GM19438 (cell line): ENCODE data around the gene ERICH6B.

ENCODE experiments used
- ATAC-seq: cut with Tn5 transposase; IDR thresholded peaks from one replicate; pipeline ENCODE4 v1.9.1; 2021; ENCODE audit warnings: low read depth; ENCODE audit not compliant: unreplicated experiment

Gene ERICH6B

DNA sequence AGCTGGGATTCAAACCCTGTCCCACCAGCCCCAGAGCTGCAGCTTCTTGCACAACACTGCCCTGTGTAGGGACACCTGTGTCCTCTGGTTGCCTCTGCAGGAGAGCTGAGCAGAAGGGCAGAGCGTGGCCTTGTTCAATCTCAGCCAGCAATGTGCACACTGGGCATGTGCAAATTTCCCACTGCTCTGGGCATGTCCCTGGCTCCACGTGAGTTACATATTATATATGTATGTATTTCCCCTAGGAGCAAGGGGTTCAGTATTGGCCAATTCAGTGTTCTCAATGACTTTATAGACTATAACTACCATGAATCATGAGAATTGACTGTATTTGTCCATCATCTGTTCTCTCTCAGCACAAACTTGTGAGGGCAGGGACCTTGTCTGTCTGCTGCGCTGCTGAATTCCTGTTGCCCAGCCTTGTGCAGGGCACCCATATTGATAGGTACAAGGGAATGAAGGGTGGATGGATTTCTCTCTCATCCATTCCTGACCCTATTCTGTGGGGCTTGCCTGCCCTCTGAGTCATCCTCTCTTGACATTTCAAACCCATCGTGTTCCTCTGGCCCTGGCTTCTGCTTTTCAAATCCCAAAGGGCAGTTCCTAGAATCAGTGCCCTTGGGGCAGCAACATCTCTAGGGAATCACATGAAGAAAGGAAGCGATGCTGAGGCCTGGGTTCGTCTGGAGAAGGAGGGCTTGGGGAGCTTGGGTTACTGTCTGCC is 69.7 kb downstream of the ERICH6B start:
- no peak for ATAC-seq

GRCh38 chr13:45544520-45544919 is 71.0 kb downstream of the ERICH6B start:
- no peak for ATAC-seq

GRCh38 chr13:45542878-45543277 is 72.7 kb downstream of the ERICH6B start:
- ATAC-seq = no peak

- no peak for ATAC-seq
Measured at GRCh38 chr13:45542391-45542790, 73.1 kb downstream of the ERICH6B start.

DNA sequence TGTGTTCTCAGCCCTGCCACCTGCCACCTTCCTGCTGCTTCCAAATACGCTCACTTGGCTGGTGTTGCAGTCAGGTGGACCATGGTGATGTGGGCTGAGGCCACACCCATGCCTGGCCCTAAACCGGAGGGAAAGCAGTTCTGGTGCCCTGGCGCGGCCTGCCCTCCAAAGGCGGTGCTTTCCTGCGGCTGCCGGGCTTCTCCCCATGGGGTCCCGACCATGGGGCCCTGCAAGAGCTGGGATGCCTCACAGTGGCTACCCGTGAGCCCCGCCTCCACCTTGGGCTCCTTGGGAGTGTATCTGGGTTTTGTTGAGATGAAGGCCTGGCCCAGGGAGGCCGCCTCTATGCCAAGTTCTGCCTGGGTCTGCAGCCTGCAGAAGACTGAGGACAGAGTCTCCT is 73.7 kb downstream of the ERICH6B start:
- ATAC-seq = no peak

- ATAC-seq = no peak
Measured at GRCh38 chr13:45540864-45541263, 74.7 kb downstream of the ERICH6B start.

DNA sequence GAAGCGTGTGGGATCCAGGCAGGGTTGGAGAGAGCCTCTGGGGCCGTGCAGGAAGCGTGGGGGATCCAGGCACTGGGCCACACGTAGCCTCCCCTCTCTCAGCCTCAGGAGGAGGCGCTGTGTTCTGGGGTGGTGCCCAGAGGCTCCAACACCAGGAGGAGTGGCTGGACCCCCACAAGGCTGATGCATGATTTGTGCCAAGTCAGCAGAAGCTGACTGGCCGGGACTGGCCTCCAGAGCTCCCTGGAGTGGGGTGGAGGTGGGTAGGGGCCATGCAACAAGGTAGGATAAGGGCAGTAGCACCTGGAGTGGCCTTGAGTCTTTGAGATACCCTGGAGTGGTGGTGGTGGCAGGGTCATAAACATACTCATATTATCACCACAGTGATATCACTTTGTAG is 75.3 kb downstream of the ERICH6B start:
- no peak for ATAC-seq

GRCh38 chr13:45538382-45538781 is 77.2 kb downstream of the ERICH6B start:
- ATAC-seq = no peak

GRCh38 chr13:45537516-45537915 is 78.0 kb downstream of the ERICH6B start:
- ATAC-seq = no peak

- ATAC-seq = no peak
Measured at GRCh38 chr13:45536224-45536623, 79.3 kb downstream of the ERICH6B start.

GRCh38 chr13:45534604-45535003 is 80.9 kb downstream of the ERICH6B start:
- ATAC-seq = no peak

DNA sequence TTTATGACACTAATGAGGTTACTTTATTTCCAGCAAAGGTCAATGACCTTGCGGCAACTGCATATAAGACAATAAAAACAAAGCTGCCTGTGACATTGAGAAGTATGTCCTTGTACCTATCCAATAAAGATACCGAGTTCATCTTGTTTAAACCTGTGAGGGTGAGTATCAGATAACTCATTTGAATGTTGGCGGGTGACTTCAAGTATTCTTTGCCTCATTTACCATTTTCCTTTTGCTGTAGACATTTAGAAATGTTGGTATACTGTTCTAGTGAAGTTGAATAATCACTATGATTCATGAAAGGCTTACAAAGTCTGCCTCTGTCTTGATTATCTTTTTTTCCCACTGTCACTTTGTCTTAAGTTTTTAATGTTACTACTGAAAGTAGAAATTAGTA is 85.8 kb downstream of the ERICH6B start:
- ATAC-seq = no peak

- ATAC-seq = no peak
Measured at GRCh38 chr13:45527699-45528462, 87.7 kb downstream of the ERICH6B start.

DNA sequence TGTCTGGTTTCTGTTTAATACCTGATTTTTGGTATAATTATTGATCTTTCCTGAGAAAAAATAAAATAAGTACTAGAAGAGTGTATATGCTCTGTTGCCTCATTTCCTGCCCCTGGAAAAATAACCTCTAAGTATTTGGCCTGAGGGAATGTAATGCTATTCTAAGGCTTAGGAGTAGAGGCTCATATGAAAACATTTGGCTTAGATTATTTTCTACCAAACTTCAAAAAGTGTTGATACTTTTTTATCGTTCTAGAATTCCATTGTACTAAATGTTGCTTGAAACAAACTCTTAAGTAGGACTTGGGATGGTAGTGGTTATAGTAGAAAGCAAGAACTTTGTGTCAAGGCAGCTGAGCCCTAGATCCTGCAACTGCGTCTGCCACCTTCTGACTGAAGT is 93.0 kb downstream of the ERICH6B start:
- ATAC-seq = no peak

- no peak for ATAC-seq
Measured at GRCh38 chr13:45521297-45521696, 94.2 kb downstream of the ERICH6B start.

GRCh38 chr13:45519493-45519892 is 96.0 kb downstream of the ERICH6B start:
- ATAC-seq = no peak

- no peak for ATAC-seq
Measured at GRCh38 chr13:45518525-45519245, 96.9 kb downstream of the ERICH6B start.

DNA sequence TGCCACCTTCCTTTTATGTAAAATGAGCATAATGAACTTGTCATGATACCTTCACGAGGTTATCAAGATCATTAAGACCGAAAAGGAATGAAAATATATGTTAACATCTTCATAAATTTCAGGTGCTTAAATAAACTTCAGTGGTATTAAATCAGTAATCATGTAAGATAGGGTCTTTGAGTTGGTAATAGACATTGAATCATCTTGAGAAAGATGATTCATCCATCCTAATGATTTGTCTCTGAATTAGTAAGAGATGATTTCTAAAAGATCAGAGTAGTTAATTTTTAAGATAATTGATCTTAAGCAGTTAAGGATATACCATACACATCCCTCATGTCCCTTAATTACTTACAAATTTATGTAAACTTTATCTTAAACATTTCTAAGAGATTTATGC is 98.8 kb downstream of the ERICH6B start:
- ATAC-seq = no peak

- no peak for ATAC-seq
Measured at GRCh38 chr13:45512098-45512496, 103.4 kb downstream of the ERICH6B start.

- no peak for ATAC-seq
Measured at GRCh38 chr13:45511310-45512097, 104.0 kb downstream of the ERICH6B start.

GRCh38 chr13:45510672-45511071 is 104.9 kb downstream of the ERICH6B start:
- ATAC-seq = no peak
